ENCODE data around the gene CUBN.

DNA sequence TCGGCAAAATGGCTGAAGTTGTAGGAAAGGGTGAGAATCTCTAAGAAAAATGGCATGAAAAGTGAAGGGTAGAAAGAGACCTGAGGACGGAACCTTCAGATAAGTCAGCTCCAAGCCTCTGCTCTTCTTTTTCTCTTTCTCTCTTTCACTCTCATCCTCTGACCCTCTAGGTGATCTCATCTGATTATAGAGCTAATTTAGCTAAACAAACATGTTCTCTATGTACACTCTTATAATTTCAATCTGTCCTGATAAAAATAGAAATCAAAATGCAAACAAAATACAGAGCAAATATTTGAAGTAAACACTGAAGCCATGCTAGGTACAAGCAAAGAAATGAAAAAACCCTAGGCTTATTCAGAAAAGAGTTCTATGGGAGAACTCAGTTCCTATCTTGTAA is 14.4 kb upstream of the CUBN start:
- TF ChIP-seq, protein P1, sequence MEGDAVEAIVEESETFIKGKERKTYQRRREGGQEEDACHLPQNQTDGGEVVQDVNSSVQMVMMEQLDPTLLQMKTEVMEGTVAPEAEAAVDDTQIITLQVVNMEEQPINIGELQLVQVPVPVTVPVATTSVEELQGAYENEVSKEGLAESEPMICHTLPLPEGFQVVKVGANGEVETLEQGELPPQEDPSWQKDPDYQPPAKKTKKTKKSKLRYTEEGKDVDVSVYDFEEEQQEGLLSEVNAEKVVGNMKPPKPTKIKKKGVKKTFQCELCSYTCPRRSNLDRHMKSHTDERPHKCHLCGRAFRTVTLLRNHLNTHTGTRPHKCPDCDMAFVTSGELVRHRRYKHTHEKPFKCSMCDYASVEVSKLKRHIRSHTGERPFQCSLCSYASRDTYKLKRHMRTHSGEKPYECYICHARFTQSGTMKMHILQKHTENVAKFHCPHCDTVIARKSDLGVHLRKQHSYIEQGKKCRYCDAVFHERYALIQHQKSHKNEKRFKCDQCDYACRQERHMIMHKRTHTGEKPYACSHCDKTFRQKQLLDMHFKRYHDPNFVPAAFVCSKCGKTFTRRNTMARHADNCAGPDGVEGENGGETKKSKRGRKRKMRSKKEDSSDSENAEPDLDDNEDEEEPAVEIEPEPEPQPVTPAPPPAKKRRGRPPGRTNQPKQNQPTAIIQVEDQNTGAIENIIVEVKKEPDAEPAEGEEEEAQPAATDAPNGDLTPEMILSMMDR (IDR thresholded peaks at IDR 0.05; ENCODE audit: insufficient read depth, low read length) = no peak
- no peak for TF ChIP-seq REST (IDR thresholded peaks at IDR 0.05; ENCODE audit: insufficient replicate concordance, low read depth)
